ENCODE results near the gene PRXL2A.
"Not testable (repeated sequence)": the region's sequence is repeated elsewhere in the genome, so short reads cannot be mapped to it uniquely, and the experiment has no call there.

The PRXL2A gene

GRCh38 chr10:80408242-80409101, at the start of gene PRXL2A:
TSS of gene PRXL2A (plus strand) at chr10:80408551. CDS start at chr10:80420468, 11,917 bp downstream.
- DNase-seq (ENCODE audit: low read depth in 3 of 3) = peak; percentile 53 to 86 (median 70)

GRCh38 chr10:80358925-80359324, 49.4 kb upstream of the PRXL2A start:
- not testable (repeated sequence) for DNase-seq (ENCODE audit: low read depth in 3 of 3)

- no peak for DNase-seq (ENCODE audit: low read depth in 3 of 3)
Observed at GRCh38 chr10:80359644-80360043, 48.7 kb upstream of the PRXL2A start.

- no peak for DNase-seq (ENCODE audit: low read depth in 3 of 3)
Observed at GRCh38 chr10:80365510-80365909, 42.8 kb upstream of the PRXL2A start.

- no peak for DNase-seq (ENCODE audit: low read depth in 3 of 3)
Observed at GRCh38 chr10:80371467-80371866, 36.9 kb upstream of the PRXL2A start.

- no peak for DNase-seq (ENCODE audit: low read depth in 3 of 3)
Observed at GRCh38 chr10:80372675-80373074, 35.7 kb upstream of the PRXL2A start.

GRCh38 chr10:80373502-80373901, 34.8 kb upstream of the PRXL2A start:
- no peak for DNase-seq (ENCODE audit: low read depth in 3 of 3)

- no peak for DNase-seq (ENCODE audit: low read depth in 3 of 3)
Observed at GRCh38 chr10:80379701-80380100, 28.6 kb upstream of the PRXL2A start.

GRCh38 chr10:80380185-80380584, 28.2 kb upstream of the PRXL2A start:
- no peak for DNase-seq (ENCODE audit: low read depth in 3 of 3)

GRCh38 chr10:80382989-80383388, 25.4 kb upstream of the PRXL2A start:
- peak in 1 of 3 experiments; percentile 16 for DNase-seq (ENCODE audit: low read depth in 3 of 3)

- DNase-seq (ENCODE audit: low read depth in 3 of 3) = no peak
Observed at GRCh38 chr10:80390740-80391139, 17.6 kb upstream of the PRXL2A start.

- DNase-seq (ENCODE audit: low read depth in 3 of 3) = no peak
Observed at GRCh38 chr10:80392250-80392649, 16.1 kb upstream of the PRXL2A start.

- no peak for DNase-seq (ENCODE audit: low read depth in 3 of 3)
Observed at GRCh38 chr10:80394358-80394916, 13.9 kb upstream of the PRXL2A start.

GRCh38 chr10:80397014-80397413, 11.3 kb upstream of the PRXL2A start:
- no peak for DNase-seq (ENCODE audit: low read depth in 3 of 3)

GRCh38 chr10:80400136-80400804, 8.1 kb upstream of the PRXL2A start:
- no peak for DNase-seq (ENCODE audit: low read depth in 3 of 3)

- no peak for DNase-seq (ENCODE audit: low read depth in 3 of 3)
Observed at GRCh38 chr10:80405035-80405434, 3.3 kb upstream of the PRXL2A start.

- DNase-seq (ENCODE audit: low read depth in 3 of 3) = no peak
Observed at GRCh38 chr10:80405626-80406025, 2.7 kb upstream of the PRXL2A start.

- DNase-seq (ENCODE audit: low read depth in 3 of 3) = no peak
Observed at GRCh38 chr10:80406204-80406603, 2.1 kb upstream of the PRXL2A start.

GRCh38 chr10:80407812-80408241, 524 bp upstream of the PRXL2A start:
- peak; percentile 36 to 66 (median 51) for DNase-seq (ENCODE audit: low read depth in 3 of 3)

GRCh38 chr10:80409121-80409520, 770 bp downstream of the PRXL2A start:
- DNase-seq (ENCODE audit: low read depth in 3 of 3) = no peak

- no peak for DNase-seq (ENCODE audit: low read depth in 3 of 3)
Observed at GRCh38 chr10:80410122-80410521, 1.8 kb downstream of the PRXL2A start.

GRCh38 chr10:80410578-80411145, 2.3 kb downstream of the PRXL2A start:
- no peak for DNase-seq (ENCODE audit: low read depth in 3 of 3)
